ENCODE measurements around the gene NKAIN2.

NKAIN2 gene

DNA sequence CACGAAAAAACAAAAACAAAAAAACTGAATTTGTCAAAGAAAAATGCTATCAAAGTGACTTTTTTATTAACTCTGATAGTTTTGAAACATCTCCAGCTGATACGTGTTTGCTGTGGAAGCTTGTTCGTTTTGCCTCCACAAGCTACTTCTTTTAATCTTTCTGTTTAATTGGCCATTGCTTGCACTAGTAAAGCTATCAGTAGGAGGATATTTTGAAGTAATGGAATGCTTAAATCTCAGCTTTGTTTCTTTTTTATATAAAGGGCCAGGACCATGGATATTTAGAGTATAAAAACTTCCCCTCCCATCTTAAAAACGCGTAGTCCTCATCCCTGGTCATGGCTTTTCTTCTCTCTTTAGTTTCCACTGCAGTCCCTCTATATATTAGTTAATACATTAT, 344.0 kb downstream of the NKAIN2 start:
- Histone ChIP-seq H3K9me3 (ENCODE audit: control insufficient read depth, insufficient read depth, low read depth, low read length) (no peaks in the 10 kb centered on the region), H3K36me3 (ENCODE audit: control insufficient read depth in 2 of 2, insufficient read depth in 1 of 2, low read length in 2 of 2) (no peaks in the 10 kb centered on the region), H3K27ac (ENCODE audit: extremely low read depth, low read depth, low read length) (no peak overlapping the region), H3K4me3 (ENCODE audit: low read depth, low read length) (no peak overlapping the region), H3K4me1 (ENCODE audit: control insufficient read depth, insufficient read depth, low read length) (peaks cover 13% of the 10 kb centered on the region)
- POLR2A ChIA-PET = no interaction called here
- no peak for TF ChIP-seq ZNF521 (tag by site-specific recombination; IDR thresholded peaks at IDR 0.05)
- no peak for TF ChIP-seq ZNF2 (tag by site-specific recombination; IDR thresholded peaks at IDR 0.05)
- TF ChIP-seq, protein P1, sequence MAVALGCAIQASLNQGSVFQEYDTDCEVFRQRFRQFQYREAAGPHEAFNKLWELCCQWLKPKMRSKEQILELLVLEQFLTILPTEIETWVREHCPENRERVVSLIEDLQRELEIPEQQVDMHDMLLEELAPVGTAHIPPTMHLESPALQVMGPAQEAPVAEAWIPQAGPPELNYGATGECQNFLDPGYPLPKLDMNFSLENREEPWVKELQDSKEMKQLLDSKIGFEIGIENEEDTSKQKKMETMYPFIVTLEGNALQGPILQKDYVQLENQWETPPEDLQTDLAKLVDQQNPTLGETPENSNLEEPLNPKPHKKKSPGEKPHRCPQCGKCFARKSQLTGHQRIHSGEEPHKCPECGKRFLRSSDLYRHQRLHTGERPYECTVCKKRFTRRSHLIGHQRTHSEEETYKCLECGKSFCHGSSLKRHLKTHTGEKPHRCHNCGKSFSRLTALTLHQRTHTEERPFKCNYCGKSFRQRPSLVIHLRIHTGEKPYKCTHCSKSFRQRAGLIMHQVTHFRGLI (tag by site-specific recombination; IDR thresholded peaks at IDR 0.05) = no peak
- no peak for TF ChIP-seq ZNF548 (tag by site-specific recombination; IDR thresholded peaks at IDR 0.05)
- no peak for TF ChIP-seq ZBTB21 (tag by site-specific recombination; IDR thresholded peaks at IDR 0.05)
- TF ChIP-seq, protein P2, sequence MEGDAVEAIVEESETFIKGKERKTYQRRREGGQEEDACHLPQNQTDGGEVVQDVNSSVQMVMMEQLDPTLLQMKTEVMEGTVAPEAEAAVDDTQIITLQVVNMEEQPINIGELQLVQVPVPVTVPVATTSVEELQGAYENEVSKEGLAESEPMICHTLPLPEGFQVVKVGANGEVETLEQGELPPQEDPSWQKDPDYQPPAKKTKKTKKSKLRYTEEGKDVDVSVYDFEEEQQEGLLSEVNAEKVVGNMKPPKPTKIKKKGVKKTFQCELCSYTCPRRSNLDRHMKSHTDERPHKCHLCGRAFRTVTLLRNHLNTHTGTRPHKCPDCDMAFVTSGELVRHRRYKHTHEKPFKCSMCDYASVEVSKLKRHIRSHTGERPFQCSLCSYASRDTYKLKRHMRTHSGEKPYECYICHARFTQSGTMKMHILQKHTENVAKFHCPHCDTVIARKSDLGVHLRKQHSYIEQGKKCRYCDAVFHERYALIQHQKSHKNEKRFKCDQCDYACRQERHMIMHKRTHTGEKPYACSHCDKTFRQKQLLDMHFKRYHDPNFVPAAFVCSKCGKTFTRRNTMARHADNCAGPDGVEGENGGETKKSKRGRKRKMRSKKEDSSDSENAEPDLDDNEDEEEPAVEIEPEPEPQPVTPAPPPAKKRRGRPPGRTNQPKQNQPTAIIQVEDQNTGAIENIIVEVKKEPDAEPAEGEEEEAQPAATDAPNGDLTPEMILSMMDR (tag by site-specific recombination; IDR thresholded peaks at IDR 0.05) = no peak
- TF ChIP-seq, protein P3, sequence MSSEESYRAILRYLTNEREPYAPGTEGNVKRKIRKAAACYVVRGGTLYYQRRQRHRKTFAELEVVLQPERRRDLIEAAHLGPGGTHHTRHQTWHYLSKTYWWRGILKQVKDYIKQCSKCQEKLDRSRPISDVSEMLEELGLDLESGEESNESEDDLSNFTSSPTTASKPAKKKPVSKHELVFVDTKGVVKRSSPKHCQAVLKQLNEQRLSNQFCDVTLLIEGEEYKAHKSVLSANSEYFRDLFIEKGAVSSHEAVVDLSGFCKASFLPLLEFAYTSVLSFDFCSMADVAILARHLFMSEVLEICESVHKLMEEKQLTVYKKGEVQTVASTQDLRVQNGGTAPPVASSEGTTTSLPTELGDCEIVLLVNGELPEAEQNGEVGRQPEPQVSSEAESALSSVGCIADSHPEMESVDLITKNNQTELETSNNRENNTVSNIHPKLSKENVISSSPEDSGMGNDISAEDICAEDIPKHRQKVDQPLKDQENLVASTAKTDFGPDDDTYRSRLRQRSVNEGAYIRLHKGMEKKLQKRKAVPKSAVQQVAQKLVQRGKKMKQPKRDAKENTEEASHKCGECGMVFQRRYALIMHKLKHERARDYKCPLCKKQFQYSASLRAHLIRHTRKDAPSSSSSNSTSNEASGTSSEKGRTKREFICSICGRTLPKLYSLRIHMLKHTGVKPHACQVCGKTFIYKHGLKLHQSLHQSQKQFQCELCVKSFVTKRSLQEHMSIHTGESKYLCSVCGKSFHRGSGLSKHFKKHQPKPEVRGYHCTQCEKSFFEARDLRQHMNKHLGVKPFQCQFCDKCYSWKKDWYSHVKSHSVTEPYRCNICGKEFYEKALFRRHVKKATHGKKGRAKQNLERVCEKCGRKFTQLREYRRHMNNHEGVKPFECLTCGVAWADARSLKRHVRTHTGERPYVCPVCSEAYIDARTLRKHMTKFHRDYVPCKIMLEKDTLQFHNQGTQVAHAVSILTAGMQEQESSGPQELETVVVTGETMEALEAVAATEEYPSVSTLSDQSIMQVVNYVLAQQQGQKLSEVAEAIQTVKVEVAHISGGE (tag by site-specific recombination; conservative IDR thresholded peaks at IDR 0.05; ENCODE audit: low read depth) = no peak
- TF ChIP-seq, protein P4, sequence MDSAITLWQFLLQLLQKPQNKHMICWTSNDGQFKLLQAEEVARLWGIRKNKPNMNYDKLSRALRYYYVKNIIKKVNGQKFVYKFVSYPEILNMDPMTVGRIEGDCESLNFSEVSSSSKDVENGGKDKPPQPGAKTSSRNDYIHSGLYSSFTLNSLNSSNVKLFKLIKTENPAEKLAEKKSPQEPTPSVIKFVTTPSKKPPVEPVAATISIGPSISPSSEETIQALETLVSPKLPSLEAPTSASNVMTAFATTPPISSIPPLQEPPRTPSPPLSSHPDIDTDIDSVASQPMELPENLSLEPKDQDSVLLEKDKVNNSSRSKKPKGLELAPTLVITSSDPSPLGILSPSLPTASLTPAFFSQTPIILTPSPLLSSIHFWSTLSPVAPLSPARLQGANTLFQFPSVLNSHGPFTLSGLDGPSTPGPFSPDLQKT (IDR thresholded peaks at IDR 0.05; ENCODE audit: borderline replicate concordance, low read depth, low read length) = no peak
- no peak for TF ChIP-seq IKZF3 (tag by site-specific recombination; IDR thresholded peaks at IDR 0.05)
- no peak for TF ChIP-seq ZNF133 (tag by site-specific recombination; IDR thresholded peaks at IDR 0.05)
- no peak for TF ChIP-seq ZNF37A (tag by site-specific recombination; IDR thresholded peaks at IDR 0.05)
- TF ChIP-seq ZNF223 (tag by site-specific recombination; IDR thresholded peaks at IDR 0.05) = no peak
- CTCF ChIA-PET = interaction anchor here (0.8 kb wide), 1 partner anchor 50 kb away, joined by 3 read pairs; no protein-coding TSS in a partner anchor

DNA sequence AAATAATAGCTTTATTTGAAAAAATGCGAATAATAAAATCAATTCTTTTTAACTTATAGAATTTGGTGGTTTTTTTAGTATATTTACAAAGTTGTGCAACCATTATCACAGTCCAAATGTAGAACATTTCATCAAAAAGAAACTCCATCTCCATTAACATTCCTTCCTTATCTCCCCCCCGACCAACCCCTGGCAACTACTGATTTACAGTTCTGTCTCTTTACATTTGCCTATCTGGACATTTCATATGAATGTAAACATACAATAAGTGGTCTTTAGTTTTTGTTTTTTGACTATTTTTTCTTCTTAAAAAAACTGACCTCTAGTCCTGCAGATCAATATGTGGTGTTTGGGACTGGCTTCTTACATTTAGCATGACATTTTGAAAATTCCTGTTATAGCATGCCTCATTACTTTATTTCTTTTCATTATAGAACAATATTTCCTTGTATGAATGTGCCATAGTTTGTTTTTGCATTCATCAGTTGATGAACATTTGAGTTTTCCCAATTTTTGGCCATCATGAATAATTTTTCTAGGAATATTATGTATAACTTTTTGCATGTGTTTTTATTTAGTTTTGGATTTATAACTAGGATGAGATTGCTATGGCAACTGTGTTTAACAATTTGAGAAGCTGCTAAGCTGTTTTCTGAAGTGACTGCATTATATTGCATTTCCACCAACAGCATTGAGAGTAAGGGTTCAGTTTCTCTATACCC, 344.7 kb downstream of the NKAIN2 start:
- peaks cover 13% of the 10 kb centered on the region for H3K4me1 ChIP-seq (ENCODE audit: control insufficient read depth, insufficient read depth, low read length)
- ChIA-PET POLR2A (no interaction called here), CTCF (interaction anchor here (0.6 to 0.8 kb wide), 2 partner anchors 49 to 190 kb away, joined by 3 read pairs; no protein-coding TSS in a partner anchor)
- TF ChIP-seq, protein P5, sequence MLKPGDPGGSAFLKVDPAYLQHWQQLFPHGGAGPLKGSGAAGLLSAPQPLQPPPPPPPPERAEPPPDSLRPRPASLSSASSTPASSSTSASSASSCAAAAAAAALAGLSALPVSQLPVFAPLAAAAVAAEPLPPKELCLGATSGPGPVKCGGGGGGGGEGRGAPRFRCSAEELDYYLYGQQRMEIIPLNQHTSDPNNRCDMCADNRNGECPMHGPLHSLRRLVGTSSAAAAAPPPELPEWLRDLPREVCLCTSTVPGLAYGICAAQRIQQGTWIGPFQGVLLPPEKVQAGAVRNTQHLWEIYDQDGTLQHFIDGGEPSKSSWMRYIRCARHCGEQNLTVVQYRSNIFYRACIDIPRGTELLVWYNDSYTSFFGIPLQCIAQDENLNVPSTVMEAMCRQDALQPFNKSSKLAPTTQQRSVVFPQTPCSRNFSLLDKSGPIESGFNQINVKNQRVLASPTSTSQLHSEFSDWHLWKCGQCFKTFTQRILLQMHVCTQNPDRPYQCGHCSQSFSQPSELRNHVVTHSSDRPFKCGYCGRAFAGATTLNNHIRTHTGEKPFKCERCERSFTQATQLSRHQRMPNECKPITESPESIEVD (tag by site-specific recombination; IDR thresholded peaks at IDR 0.05) = peak; percentile 59
- TF ChIP-seq, protein P6, sequence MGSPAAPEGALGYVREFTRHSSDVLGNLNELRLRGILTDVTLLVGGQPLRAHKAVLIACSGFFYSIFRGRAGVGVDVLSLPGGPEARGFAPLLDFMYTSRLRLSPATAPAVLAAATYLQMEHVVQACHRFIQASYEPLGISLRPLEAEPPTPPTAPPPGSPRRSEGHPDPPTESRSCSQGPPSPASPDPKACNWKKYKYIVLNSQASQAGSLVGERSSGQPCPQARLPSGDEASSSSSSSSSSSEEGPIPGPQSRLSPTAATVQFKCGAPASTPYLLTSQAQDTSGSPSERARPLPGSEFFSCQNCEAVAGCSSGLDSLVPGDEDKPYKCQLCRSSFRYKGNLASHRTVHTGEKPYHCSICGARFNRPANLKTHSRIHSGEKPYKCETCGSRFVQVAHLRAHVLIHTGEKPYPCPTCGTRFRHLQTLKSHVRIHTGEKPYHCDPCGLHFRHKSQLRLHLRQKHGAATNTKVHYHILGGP (tag by site-specific recombination; IDR thresholded peaks at IDR 0.05) = no peak
- TF ChIP-seq ZXDB (tag by site-specific recombination; IDR thresholded peaks at IDR 0.05) = peak; percentile 49
- TF ChIP-seq BCL11A (tag by site-specific recombination; IDR thresholded peaks at IDR 0.05; ENCODE audit: low read depth) = no peak
- TF ChIP-seq ZBTB17 (tag by site-specific recombination; IDR thresholded peaks at IDR 0.05) = peak; percentile 23; the same call in 1 of the 2 replicates
- peak; percentile 53; the same call in 1 of the 2 replicates for TF ChIP-seq ZNF10 (tag by site-specific recombination; IDR thresholded peaks at IDR 0.05)
- H3K9me3 ChIP-seq (ENCODE audit: control insufficient read depth, insufficient read depth, low read depth, low read length) = no peaks in the 10 kb centered on the region
- no peaks in the 10 kb centered on the region for H3K36me3 ChIP-seq (ENCODE audit: control insufficient read depth in 2 of 2, insufficient read depth in 1 of 2, low read length in 2 of 2)
- no peak overlapping the region for H3K27ac ChIP-seq (ENCODE audit: extremely low read depth, low read depth, low read length)
- H3K4me3 ChIP-seq (ENCODE audit: low read depth, low read length) = no peak overlapping the region
